ENCODE results near the gene CCT2. TPM values are rescaled to one million over a fixed set of nuclear protein-coding genes. Genes with fewer than 3 reads are reported as not detected.
A peak's percentile ranks its signal among the peaks of the same experiment; 100 is the strongest.

The CCT2 gene
- total RNA-seq: 142 to 163 TPM (median 150 TPM) in 3 replicates
- long read RNA-seq, transcript CCT2-202 (16 exons, 2,189 nt): minor isoform, 15 of 248 reads
- long read RNA-seq, transcript CCT2-201 (16 exons, 2,041 nt): major isoform, 212 of 248 reads
- long read RNA-seq, partial matches to known transcripts: 10 of 248 reads
- long read RNA-seq, other reads (novel, unspliced or antisense): 11 of 248 reads

DNA sequence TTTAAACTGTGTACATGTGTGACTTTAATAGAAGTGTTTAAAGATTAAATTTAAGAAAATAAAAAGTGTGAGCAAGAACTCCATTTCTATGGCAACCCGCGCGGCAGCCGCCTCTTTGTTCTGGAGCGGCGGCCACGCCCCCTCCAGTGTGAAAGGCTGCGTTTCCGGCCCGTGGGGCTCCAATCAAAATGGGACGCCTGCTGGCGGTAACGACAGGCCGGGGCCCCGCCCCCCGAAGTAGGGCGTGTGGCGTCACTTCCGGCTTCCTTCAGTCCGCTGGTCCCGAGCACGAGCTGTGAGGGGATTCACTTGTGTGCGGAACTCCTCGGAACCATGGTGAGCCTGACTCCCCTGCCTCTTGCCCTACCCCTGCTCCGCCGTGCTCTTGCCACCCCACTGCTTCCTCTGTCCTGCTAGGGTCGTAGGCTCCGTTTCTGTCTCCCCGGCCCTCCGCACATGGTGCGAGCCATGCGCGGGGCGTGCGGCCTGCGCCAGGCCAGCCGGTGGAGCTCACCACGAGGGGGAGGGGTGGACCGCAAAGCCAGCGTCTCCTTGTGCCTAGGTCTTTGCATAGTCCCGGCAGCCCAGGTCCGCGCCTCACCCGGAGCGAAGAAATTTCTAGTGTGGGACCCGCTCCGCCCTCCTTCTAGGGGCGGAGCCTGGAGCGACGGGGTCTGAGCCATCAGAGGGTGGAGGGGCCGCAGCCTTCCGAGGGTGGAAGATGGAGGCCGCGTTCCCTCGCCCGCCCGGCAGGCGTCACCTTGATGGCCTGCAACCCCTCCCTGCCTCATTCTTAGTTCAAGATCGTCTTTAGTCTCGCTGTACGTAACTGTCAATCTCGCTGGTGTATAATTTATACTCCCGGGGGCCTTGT is at the start of gene CCT2:
CCT2 (plus strand) TSS at position 271 of the 874 bp plus-strand sequence; CDS start at position 334, 63 bp downstream.
- H3K27ac Mint-ChIP-seq (ENCODE audit: unreplicated experiment): peak within 1 kb of the TSS; percentile 97
- no peaks in the 10 kb centered on the region for H3K27me3 Mint-ChIP-seq (ENCODE audit: low read depth)
- TF ChIP-seq, protein P1, sequence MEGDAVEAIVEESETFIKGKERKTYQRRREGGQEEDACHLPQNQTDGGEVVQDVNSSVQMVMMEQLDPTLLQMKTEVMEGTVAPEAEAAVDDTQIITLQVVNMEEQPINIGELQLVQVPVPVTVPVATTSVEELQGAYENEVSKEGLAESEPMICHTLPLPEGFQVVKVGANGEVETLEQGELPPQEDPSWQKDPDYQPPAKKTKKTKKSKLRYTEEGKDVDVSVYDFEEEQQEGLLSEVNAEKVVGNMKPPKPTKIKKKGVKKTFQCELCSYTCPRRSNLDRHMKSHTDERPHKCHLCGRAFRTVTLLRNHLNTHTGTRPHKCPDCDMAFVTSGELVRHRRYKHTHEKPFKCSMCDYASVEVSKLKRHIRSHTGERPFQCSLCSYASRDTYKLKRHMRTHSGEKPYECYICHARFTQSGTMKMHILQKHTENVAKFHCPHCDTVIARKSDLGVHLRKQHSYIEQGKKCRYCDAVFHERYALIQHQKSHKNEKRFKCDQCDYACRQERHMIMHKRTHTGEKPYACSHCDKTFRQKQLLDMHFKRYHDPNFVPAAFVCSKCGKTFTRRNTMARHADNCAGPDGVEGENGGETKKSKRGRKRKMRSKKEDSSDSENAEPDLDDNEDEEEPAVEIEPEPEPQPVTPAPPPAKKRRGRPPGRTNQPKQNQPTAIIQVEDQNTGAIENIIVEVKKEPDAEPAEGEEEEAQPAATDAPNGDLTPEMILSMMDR (IDR thresholded peaks at IDR 0.05): peak; percentile 65
- peaks cover 17% of the 10 kb centered on the region for H3K36me3 Mint-ChIP-seq (ENCODE audit: low read depth)
- peak; percentile 98 for DNase-seq (ENCODE audit: low spot score)
- H3K9me3 Mint-ChIP-seq (ENCODE audit: low read depth): no peaks in the 10 kb centered on the region
- H3K4me3 Mint-ChIP-seq (ENCODE audit: unreplicated experiment): peak within 1 kb of the TSS; percentile 96
- H3K4me1 Mint-ChIP-seq (ENCODE audit: low read depth): peaks cover 15% of the 10 kb centered on the region

DNA sequence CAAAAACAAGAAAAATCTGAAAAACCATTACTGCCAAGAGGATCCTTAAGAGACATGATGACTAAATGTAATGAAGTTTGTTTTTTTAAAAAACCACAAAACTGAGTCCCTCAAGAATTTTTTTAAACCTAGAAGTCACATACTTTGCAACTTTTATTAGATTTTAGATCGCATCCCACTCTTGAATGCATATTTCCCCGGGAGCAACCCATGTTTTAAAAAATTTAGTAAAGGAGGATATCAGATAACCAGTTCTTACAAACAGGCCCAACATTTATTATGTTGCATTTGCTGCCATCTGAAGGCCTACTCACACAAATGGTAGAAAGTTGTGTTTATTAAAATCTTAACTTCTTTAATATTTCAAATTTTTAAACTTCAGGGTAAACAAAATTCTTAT is 44.3 kb upstream of the CCT2 start:
- peaks cover 39% of the 10 kb centered on the region for H3K4me1 Mint-ChIP-seq (ENCODE audit: low read depth)
- TF ChIP-seq, protein P1 (IDR thresholded peaks at IDR 0.05): peak; percentile 82
- no peak overlapping the region for H3K4me3 Mint-ChIP-seq (ENCODE audit: unreplicated experiment)
- no peak for DNase-seq (ENCODE audit: low spot score)
- H3K9me3 Mint-ChIP-seq (ENCODE audit: low read depth): peaks cover 6% of the 10 kb centered on the region
- peaks cover 11% of the 10 kb centered on the region for H3K36me3 Mint-ChIP-seq (ENCODE audit: low read depth)
- H3K27me3 Mint-ChIP-seq (ENCODE audit: low read depth): no peaks in the 10 kb centered on the region
- peak overlapping the region; percentile 76 for H3K27ac Mint-ChIP-seq (ENCODE audit: unreplicated experiment)

DNA sequence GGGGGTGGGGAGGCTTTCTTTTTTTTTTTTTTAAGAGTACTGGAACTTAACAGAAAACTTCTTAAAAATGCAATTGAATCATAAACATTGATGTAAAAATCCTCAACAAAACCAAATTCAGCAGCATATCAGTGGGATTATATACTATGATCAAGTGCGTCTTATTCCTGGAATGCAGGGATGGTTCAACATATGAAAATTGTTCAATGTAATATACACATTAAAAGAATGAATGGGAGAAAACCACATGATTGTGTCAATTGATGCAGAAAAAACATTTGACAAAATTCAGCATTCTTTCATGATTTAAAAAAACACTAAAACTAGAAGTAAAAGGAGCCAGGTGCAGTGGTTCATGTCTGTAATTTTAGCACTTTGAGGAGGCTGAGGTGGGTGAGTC is 41.2 kb upstream of the CCT2 start:
- no peak overlapping the region for H3K27ac Mint-ChIP-seq (ENCODE audit: unreplicated experiment)
- peaks cover 11% of the 10 kb centered on the region for H3K36me3 Mint-ChIP-seq (ENCODE audit: low read depth)
- no peak for DNase-seq (ENCODE audit: low spot score)
- H3K4me1 Mint-ChIP-seq (ENCODE audit: low read depth): peaks cover 20% of the 10 kb centered on the region
- H3K27me3 Mint-ChIP-seq (ENCODE audit: low read depth): no peaks in the 10 kb centered on the region
- H3K9me3 Mint-ChIP-seq (ENCODE audit: low read depth): peaks cover 6% of the 10 kb centered on the region
- no peak overlapping the region for H3K4me3 Mint-ChIP-seq (ENCODE audit: unreplicated experiment)
- TF ChIP-seq, protein P1 (IDR thresholded peaks at IDR 0.05): no peak

DNA sequence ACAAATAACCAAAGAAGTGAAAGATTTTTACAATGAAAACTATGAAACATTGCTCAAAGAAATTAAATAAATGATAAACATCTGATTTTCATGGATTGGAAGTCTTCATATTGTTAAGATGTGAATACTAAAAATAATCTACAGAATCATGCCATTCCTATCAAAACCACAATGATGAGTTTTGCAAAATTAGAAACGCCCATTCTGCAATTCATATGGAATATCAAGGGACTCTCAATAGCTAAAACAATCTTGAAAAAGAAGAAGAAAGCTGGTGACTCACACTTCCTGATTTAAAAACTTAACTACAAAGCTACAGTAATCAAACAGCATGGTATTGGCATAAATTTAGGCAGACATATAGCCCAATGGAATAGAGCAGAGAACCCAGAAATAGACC is 40.2 kb upstream of the CCT2 start:
- no peak for DNase-seq (ENCODE audit: low spot score)
- no peaks in the 10 kb centered on the region for H3K27me3 Mint-ChIP-seq (ENCODE audit: low read depth)
- peaks cover 13% of the 10 kb centered on the region for H3K36me3 Mint-ChIP-seq (ENCODE audit: low read depth)
- H3K9me3 Mint-ChIP-seq (ENCODE audit: low read depth): peaks cover 6% of the 10 kb centered on the region
- no peak overlapping the region for H3K27ac Mint-ChIP-seq (ENCODE audit: unreplicated experiment)
- TF ChIP-seq, protein P1 (IDR thresholded peaks at IDR 0.05): no peak
- no peak overlapping the region for H3K4me3 Mint-ChIP-seq (ENCODE audit: unreplicated experiment)
- peaks cover 20% of the 10 kb centered on the region for H3K4me1 Mint-ChIP-seq (ENCODE audit: low read depth)

DNA sequence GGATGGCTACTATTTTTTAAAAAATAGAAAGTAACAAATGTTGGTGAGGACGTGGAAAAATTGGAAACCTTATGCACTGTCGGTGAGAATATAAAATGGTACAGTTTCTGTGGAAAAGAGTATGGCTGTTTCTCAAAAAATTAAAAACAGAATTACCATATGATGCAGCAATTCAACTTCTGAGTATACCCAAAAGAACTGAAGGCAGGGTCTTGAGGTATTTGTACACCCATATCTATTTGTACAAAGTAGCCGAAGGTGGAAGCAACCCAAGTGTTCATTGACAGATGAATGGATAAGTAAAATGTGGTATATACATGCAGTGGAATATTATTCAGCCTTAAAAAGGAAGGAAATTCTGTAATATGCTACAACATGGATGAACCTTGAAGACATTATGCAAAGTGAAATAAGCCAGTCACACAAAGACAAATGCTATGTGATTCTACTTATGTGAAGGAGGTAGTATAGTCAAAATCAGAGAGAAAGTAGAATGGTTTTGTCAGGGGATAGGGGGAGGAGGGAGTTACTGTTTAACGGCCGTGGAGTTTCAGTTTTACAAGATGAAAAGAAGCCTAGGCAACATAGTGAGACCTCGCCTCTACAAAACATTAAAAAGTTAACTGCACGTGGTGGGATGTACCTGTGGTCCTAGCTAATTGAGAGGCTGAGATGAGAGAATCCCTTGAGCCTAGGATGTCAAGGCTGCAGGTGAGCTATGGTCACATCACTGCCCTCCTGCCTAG is 38.4 kb upstream of the CCT2 start:
- no peak overlapping the region for H3K4me3 Mint-ChIP-seq (ENCODE audit: unreplicated experiment)
- H3K27ac Mint-ChIP-seq (ENCODE audit: unreplicated experiment): no peak overlapping the region
- H3K4me1 Mint-ChIP-seq (ENCODE audit: low read depth): peaks cover 4% of the 10 kb centered on the region
- DNase-seq (ENCODE audit: low spot score): no peak
- H3K36me3 Mint-ChIP-seq (ENCODE audit: low read depth): peaks cover 13% of the 10 kb centered on the region
- H3K9me3 Mint-ChIP-seq (ENCODE audit: low read depth): peaks cover 6% of the 10 kb centered on the region
- TF ChIP-seq, protein P1 (IDR thresholded peaks at IDR 0.05): no peak
- no peaks in the 10 kb centered on the region for H3K27me3 Mint-ChIP-seq (ENCODE audit: low read depth)
